IgD-negative memory B cell (primary cell): Measurements from ENCODE around the gene ITGA7. TPM values are rescaled to one million over a fixed set of nuclear protein-coding genes. Genes with fewer than 3 reads are reported as not detected.

Experiments
- H3K27ac Mint-ChIP-seq, 3 donors: one replicate each; pipeline ENCODE4 v1.8.0; 2020 to 2022; ENCODE audit warnings: mild to moderate bottlenecking in 3 of 3, mixed read lengths in 3 of 3, moderate library complexity in 1 of 3
- H3K27me3 Mint-ChIP-seq: one replicate; pipeline ENCODE4 v1.8.0; 2021; ENCODE audit warnings: mixed read lengths
- H3K36me3 Mint-ChIP-seq: one replicate; pipeline ENCODE4 v1.8.0; 2020; ENCODE audit warnings: mild to moderate bottlenecking, mixed read lengths
- H3K4me1 Mint-ChIP-seq, 3 donors: one replicate each; pipeline ENCODE4 v1.8.0; 2020 to 2022; ENCODE audit warnings: mixed read lengths in 3 of 3, mild to moderate bottlenecking in 1 of 3
- H3K4me3 Mint-ChIP-seq, 4 donors: one replicate each; pipeline ENCODE4 v1.8.0; 2020 to 2022; ENCODE audit warnings: mild to moderate bottlenecking in 4 of 4, mixed read lengths in 4 of 4, moderate library complexity in 3 of 4
- H3K9me3 Mint-ChIP-seq, 3 donors: one replicate each; pipeline ENCODE4 v1.8.0; 2020 to 2021; ENCODE audit warnings: mixed read lengths in 3 of 3, mild to moderate bottlenecking in 1 of 3
- polyA plus RNA-seq: library from polyadenylated mRNA; unstranded; fragments of 300-500 nt; fragmentation: Illumina TruSeq; gene quantifications from one replicate; pipeline ENCODE4 v1.2.3, GENCODE V29; 2021

ITGA7 gene
- polyA plus RNA-seq, 1 donor from 2014 or later = 0.13 TPM

GRCh38 chr12:55716582-55716957 lies 8.9 kb upstream of the ITGA7 start:
- H3K36me3 Mint-ChIP-seq = no peaks in the 10 kb centered on the region
- H3K27me3 Mint-ChIP-seq = no peaks in the 10 kb centered on the region
- no peaks in the 10 kb centered on the region for H3K9me3 Mint-ChIP-seq
- peak overlapping the region; percentile 92 to 99 (median 98) for H3K27ac Mint-ChIP-seq
- H3K4me1 Mint-ChIP-seq = peaks cover 15 to 30% (median 17%) of the 10 kb centered on the region in 3 donors
- peak overlapping the region; percentile 88 to 97 (median 94) for H3K4me3 Mint-ChIP-seq

- Mint-ChIP-seq H3K27me3 (no peaks in the 10 kb centered on the region), H3K36me3 (no peaks in the 10 kb centered on the region), H3K4me3 (peak within 1 kb of the TSS; percentile 88 to 97 (median 94)), H3K9me3 (no peaks in the 10 kb centered on the region), H3K4me1 (peaks cover 15 to 30% (median 17%) of the 10 kb centered on the region in 3 donors), H3K27ac (peak within 1 kb of the TSS; percentile 92 to 99 (median 98))
These were observed 8.3 kb upstream of the ITGA7 start, which contains the start of gene BLOC1S1 for GRCh38 chr12:55715833-55716581. BLOC1S1 (plus strand) TSS chr12:55716046; CDS start chr12:55716052, 6 bp downstream.

- Mint-ChIP-seq H3K36me3 (no peaks in the 10 kb centered on the region), H3K27ac (peak overlapping the region; percentile 92 to 99 (median 98)), H3K27me3 (no peaks in the 10 kb centered on the region), H3K9me3 (no peaks in the 10 kb centered on the region), H3K4me3 (peak overlapping the region; percentile 88 to 97 (median 94)), H3K4me1 (peaks cover 15 to 30% (median 17%) of the 10 kb centered on the region in 3 donors)
These were observed 7.6 kb upstream of the ITGA7 start for GRCh38 chr12:55715169-55715764.

DNA sequence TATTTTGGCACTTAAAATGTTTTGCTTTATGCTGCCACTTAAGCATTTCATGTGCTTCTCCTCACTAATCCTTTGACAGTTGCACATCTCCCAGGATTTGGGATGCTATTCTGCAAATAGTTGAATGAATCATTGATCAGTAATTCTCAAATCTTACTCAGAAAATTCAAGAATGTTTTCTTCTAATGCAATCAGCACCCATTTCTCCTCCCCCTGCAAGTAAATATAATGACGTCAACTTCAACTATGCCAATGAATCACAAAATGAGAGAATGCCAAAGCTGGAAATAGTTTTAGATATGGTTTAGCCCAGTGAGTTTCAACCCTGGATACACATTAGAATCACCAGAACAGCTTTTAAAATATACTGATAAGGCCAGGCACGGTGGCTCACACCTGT lies 6.0 kb upstream of the ITGA7 start:
- H3K36me3 Mint-ChIP-seq = no peaks in the 10 kb centered on the region
- H3K27me3 Mint-ChIP-seq = peaks cover 4% of the 10 kb centered on the region
- no peak overlapping the region for H3K27ac Mint-ChIP-seq
- H3K4me3 Mint-ChIP-seq = peak overlapping the region in 1 of 4 donors; percentile 28
- H3K4me1 Mint-ChIP-seq = peaks cover 15 to 30% (median 22%) of the 10 kb centered on the region in 3 donors
- no peaks in the 10 kb centered on the region for H3K9me3 Mint-ChIP-seq

GRCh38 chr12:55712700-55713415 lies 5.2 kb upstream of the ITGA7 start:
- peaks cover 5% of the 10 kb centered on the region for H3K27me3 Mint-ChIP-seq
- H3K9me3 Mint-ChIP-seq = no peaks in the 10 kb centered on the region
- H3K4me3 Mint-ChIP-seq = peak overlapping the region in 1 of 4 donors; percentile 28
- H3K4me1 Mint-ChIP-seq = peaks cover 15 to 28% (median 24%) of the 10 kb centered on the region in 3 donors
- no peak overlapping the region for H3K27ac Mint-ChIP-seq
- H3K36me3 Mint-ChIP-seq = no peaks in the 10 kb centered on the region

- Mint-ChIP-seq H3K9me3 (no peaks in the 10 kb centered on the region), H3K27ac (no peak overlapping the region), H3K36me3 (no peaks in the 10 kb centered on the region), H3K27me3 (peaks cover 9% of the 10 kb centered on the region), H3K4me3 (peak overlapping the region in 1 of 4 donors; percentile 24), H3K4me1 (peaks cover 15 to 21% (median 20%) of the 10 kb centered on the region in 3 donors)
These were observed 4.3 kb upstream of the ITGA7 start for GRCh38 chr12:55711786-55712553.

GRCh38 chr12:55708695-55709233 lies 1.1 kb upstream of the ITGA7 start:
- H3K4me1 Mint-ChIP-seq = peaks cover 0 to 19% (median 12%) of the 10 kb centered on the region in 3 donors
- no peaks in the 10 kb centered on the region for H3K9me3 Mint-ChIP-seq
- H3K27me3 Mint-ChIP-seq = peaks cover 13% of the 10 kb centered on the region
- H3K4me3 Mint-ChIP-seq = peak overlapping the region; percentile 44 to 94 (median 74)
- no peaks in the 10 kb centered on the region for H3K36me3 Mint-ChIP-seq
- no peak overlapping the region for H3K27ac Mint-ChIP-seq

- Mint-ChIP-seq H3K4me3 (peak overlapping the region; percentile 55 to 86 (median 84)), H3K27me3 (peaks cover 13% of the 10 kb centered on the region)
These were observed 459 bp downstream of the ITGA7 start for GRCh38 chr12:55707219-55707671.

DNA sequence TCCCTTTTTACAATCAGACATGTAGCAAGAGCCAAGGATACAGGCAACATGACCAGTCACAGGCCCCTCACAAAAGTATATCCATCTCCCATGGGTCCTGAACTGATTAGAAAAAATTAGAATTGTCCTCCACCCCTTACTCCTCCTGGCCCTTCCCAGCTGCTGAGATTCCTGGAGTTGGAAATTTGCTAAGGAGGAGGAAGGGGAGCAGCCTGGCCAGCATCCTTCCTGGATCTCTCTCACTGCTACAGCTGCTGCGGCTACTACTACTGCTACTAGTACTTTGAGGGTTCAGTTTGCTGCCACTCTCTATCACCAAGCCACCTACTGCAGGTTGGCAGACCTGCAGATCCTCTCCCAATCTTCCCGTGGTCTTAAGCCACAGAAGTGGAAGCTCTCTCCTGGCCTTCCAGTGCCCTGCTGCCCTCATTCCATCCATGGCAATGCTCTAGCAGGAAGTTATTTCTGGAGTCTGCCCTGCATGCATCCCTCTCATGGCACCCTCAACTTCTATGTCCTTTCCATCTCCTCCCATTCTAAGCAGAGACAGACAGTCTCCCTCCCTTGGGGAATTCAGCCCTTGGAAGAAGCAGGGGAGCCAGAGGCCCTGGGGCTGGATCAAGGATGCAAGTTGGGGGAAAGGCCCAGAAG lies 1.0 kb downstream of the ITGA7 start:
- Mint-ChIP-seq H3K27me3 (peaks cover 13% of the 10 kb centered on the region), H3K4me1 (peaks cover 0 to 18% (median 12%) of the 10 kb centered on the region in 3 donors), H3K4me3 (peak overlapping the region in 3 of 4 donors; percentile 55 to 86 (median 84)), H3K9me3 (no peaks in the 10 kb centered on the region), H3K27ac (no peak overlapping the region), H3K36me3 (no peaks in the 10 kb centered on the region)

More at GRCh38 chr12:55707219-55707671, 459 bp downstream of the ITGA7 start:
- Mint-ChIP-seq H3K9me3 (no peaks in the 10 kb centered on the region), H3K27ac (no peak overlapping the region), H3K4me1 (peaks cover 0 to 18% (median 12%) of the 10 kb centered on the region in 3 donors), H3K36me3 (no peaks in the 10 kb centered on the region)

DNA sequence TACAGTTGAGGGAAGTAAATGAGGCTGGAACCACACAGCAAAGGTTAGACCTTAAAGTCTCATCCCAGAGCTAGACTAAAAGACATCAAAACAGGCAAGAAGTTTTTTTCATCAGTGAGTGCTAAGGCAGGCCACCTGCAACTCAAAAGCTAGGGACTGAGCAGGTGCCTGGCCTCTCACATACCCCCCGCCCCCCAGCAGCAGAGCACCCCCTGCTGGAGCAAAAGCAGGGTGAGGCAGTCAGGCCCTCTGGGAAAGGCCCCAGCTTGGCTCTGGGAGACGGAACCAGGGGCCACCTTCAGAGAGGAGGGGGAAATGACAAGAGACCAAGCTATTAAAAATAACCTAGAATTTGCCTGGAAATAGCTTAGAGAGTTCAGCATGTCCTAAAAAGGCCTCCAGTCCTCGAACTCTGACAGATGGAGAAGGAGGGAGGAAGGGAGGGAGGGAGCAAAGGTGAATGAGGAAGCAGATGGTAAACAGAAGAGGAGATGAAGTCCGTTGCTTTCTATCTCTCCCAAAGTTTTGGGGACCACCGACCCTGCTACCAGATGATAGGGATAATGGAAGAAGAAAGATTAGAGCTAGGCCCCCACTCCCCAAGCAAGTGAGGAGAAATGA lies 1.8 kb downstream of the ITGA7 start:
- no peak overlapping the region for H3K27ac Mint-ChIP-seq
- H3K4me3 Mint-ChIP-seq = peak overlapping the region in 2 of 4 donors; percentile 43 to 55

GRCh38 chr12:55704824-55705718 lies 2.6 kb downstream of the ITGA7 start:
- H3K9me3 Mint-ChIP-seq = no peaks in the 10 kb centered on the region
- peaks cover 0 to 18% (median 12%) of the 10 kb centered on the region in 3 donors for H3K4me1 Mint-ChIP-seq
- no peak overlapping the region for H3K27ac Mint-ChIP-seq
- H3K4me3 Mint-ChIP-seq = peak overlapping the region in 1 of 4 donors; percentile 43
- H3K27me3 Mint-ChIP-seq = peaks cover 13% of the 10 kb centered on the region
- no peaks in the 10 kb centered on the region for H3K36me3 Mint-ChIP-seq

More for the DNA sequence above, 1.8 kb downstream of the ITGA7 start:
- Mint-ChIP-seq H3K4me1 (peaks cover 0 to 18% (median 12%) of the 10 kb centered on the region in 3 donors), H3K27me3 (peaks cover 13% of the 10 kb centered on the region), H3K9me3 (no peaks in the 10 kb centered on the region), H3K36me3 (no peaks in the 10 kb centered on the region)

DNA sequence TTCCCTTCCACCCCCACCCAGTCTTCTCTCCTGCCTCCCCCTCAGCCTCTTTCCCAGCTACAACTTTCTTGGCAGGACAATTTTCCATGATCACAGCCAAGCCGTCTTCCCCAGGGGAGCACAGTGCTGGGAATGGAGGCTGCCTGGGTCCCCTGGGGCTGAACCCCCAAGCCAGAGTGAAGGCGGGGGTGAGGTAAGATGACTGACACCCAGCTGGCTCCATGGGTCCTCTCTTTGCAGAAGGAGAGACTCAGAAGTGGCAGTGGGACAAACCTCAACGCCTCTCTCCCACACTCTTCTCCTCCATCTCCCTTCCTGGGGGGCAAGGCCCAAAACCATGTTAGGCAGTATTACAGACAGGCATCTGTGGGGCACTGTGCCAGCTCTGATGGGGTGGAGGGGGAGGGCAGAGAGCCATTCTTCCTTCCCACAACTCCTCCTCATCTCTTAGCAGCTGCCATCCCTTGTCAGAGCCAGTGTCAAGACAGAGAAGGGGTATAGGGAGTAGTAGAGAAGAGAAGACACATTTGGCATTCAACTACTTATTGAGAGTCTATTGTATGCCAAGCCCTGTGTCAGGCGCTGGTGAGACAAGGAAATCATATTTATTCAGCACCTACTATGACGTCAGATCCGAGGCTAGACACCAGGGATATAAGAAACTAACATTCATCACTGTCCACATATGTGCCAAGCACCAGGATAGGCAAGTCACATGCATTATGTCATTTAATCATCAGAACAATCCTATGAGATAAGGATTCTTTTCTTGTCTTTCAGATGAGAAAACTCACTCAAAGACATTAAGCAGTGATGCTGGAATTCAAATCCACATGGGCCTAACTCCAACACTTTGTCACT lies 3.6 kb downstream of the ITGA7 start:
- H3K4me3 Mint-ChIP-seq = no peak overlapping the region
- peaks cover 15% of the 10 kb centered on the region for H3K27me3 Mint-ChIP-seq
- no peaks in the 10 kb centered on the region for H3K9me3 Mint-ChIP-seq
- peaks cover 0 to 16% (median 12%) of the 10 kb centered on the region in 3 donors for H3K4me1 Mint-ChIP-seq
- H3K27ac Mint-ChIP-seq = no peak overlapping the region
- H3K36me3 Mint-ChIP-seq = no peaks in the 10 kb centered on the region
